Measurements from ENCODE around the gene RNF135. TPM values are rescaled to one million over a fixed set of nuclear protein-coding genes. Genes with fewer than 3 reads are reported as not detected.

RNF135 gene
- total RNA-seq, 1 donor from 2014 or later, result 10.6 TPM

Small RNAs within 50 kb of the gene (small RNA-seq; reads per million reads assigned to genes)
- gene AC138207.3 (ENCODE audit: low replicate concordance), result not detected
- not detected for gene RN7SL138P (ENCODE audit: low replicate concordance)

Other genes with a start within 250 kb of the RNF135 start
- gene CRLF3, start 146.3 kb upstream of the RNF135 start, total RNA-seq, result 15.7 TPM
- gene ATAD5, start 139.1 kb upstream of the RNF135 start, total RNA-seq, result 5.1 TPM
- 11.7 TPM for gene TEFM, start 64.8 kb upstream of the RNF135 start, total RNA-seq
- gene ADAP2, start 49.1 kb upstream of the RNF135 start, total RNA-seq, result 10.1 TPM
- 70.9 TPM for gene NF1, start 123.9 kb downstream of the RNF135 start, total RNA-seq

Measured in skin of body (tissue), 2 donors.